Measurements from ENCODE around the gene RPS6KC1.
A peak's percentile ranks its signal among the peaks of the same experiment; 100 is the strongest.
"Not testable (repeated sequence)": the region's sequence is repeated elsewhere in the genome, so short reads cannot be mapped to it uniquely, and the experiment has no call there.

Gene RPS6KC1

DNA sequence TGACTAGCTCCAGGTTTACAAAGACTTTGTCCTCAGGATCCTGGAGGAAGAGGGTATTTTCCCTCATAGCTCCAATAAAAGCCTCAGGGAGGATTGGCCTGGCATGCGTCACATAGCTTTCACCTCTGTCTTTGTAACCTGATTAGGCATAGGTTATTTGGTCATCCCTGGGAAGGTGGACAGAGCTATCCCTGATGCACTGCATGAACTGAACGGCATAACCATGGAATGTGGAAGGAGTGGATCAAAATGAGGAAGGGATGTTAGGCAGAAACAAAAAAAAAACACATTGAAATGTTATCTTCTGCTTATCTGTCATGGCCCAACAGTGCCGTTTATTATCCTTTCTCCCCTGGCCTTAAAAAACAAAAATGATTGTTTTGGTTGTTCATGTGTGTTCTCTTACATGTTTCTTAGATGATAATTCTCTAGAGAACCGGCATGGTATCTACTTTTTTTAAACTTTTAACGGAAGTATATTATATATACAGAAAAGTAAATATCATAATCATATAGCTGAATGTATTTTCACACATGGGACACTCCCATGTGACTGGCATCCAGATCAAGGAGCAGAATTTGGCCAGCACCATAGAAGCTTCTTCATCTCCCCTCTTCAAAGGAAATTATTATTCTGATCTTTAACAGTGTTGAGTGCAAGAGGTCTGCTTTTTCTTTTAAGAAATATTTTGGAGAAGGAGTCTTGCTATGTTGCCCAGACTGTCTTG, 85.3 kb downstream of the RPS6KC1 start:
- FAIRE-seq (no peak), DNase-seq (ENCODE audit: extremely low spot score, insufficient read length, low read depth) (no peak)

- DNase-seq (ENCODE audit: extremely low spot score, insufficient read length, low read depth) (no peak), FAIRE-seq (no peak)
Observed at GRCh38 chr1:213138391-213138790, 87.3 kb downstream of the RPS6KC1 start.

GRCh38 chr1:213138892-213139291, 87.9 kb downstream of the RPS6KC1 start:
- DNase-seq (ENCODE audit: extremely low spot score, insufficient read length, low read depth) (no peak), FAIRE-seq (no peak)

DNA sequence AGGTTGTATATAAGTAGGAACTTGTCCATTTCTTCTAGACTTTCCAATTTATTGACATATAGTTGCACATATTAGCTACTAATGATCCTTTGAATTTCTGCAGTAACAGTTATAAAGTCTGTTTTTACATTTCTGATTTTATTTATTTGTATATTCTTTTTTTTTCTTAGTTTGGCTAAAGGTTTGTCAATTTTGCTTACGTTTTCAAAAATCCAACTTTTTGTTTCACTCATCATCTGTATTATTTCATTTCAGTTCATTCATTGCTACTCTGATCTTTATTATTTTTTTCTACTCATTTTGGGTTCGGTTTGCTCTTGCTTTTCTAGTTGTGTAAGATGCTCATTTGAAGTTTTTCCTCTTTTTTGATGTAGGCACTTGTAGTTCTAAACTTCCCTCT, 97.9 kb downstream of the RPS6KC1 start:
- DNase-seq (ENCODE audit: extremely low spot score, insufficient read length, low read depth), result no peak
- no peak for FAIRE-seq

DNA sequence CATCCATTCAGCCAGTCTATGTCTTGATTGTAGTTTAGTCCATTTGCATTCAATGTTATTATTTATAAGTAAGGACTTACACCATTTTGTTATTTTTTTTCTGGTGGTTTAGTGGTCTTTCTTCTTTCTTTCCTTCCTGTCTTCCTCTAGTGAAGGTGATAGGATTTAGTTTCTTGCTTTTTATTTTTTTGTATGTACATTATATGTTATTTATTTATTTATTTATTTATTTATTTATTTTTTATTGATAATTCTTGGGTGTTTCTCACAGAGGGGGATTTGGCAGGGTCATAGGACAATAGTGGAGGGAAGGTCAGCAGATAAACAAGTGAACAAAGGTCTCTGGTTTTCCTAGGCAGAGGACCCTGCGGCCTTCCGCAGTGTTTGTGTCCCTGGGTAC, 99.0 kb downstream of the RPS6KC1 start:
- FAIRE-seq; DNase-seq (ENCODE audit: extremely low spot score, insufficient read length, low read depth): not testable (repeated sequence)

DNA sequence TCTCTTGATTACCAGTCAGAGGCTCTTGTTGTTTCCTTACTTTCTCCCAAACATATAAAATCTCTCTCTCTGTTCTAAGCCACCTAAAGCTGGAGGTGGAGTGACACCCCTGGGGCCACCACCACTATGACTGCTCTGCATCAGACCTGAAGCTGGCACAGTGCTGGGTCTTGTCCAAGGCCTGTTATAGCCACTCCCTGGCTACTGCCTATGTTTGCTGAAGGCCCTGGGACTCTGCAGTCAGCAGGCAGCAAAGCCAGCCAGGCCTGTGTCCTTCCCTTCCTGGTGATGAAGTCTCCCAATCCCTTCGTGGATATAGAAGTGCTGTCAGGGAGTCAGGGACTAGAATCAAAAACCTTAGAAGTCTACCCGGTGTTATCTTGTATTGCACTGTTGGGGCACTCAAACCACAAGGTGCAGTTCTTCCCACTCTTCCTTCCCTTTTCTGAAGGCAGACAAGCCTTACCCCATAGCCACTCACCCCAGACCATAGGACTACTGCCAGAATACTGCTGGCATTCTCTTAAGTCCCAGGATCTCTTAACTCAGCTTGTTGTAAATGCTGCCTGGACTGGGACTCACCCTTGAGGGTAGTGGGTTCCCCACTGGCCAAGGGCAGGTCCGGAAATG, 103.1 kb downstream of the RPS6KC1 start:
- no peak for FAIRE-seq
- no peak for DNase-seq (ENCODE audit: extremely low spot score, insufficient read length, low read depth)

DNA sequence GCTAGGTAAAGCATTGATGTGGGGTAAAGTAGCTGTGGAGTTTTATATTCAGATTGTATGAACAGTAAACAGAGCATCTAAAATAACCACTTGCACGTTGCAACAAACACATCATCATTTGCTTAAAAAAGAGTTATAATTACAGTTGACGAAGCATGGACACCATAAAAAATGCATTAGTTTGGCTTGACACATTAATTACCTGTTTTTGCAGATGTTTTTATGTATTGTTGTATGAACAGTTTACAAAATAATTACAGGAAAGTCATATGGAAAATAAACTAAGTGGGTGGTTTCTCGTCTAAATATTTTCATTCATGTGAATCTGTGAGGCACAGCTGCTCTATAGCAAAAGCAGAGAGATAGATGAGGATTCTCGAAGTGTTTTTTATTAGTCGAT, 108.3 kb downstream of the RPS6KC1 start:
- no peak for FAIRE-seq

DNA sequence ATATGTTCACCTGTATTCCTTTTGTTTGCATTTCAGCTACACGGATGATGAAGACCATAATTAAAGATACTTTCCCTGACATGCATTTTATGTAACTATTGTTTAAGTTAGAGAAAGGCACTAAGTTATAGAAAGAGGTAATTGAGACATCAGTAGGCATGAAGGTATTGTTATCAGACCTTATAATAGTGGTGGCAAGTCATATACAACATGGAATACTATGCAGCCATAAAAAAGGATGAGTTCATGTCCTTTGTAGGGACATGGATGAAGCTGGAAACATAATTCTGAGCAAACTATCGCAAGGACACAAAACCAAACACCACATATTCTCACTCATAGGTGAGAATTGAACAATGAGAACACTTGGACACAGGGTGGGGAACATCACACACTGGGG, 109.4 kb downstream of the RPS6KC1 start:
- not testable (repeated sequence) for DNase-seq (ENCODE audit: extremely low spot score, insufficient read length, low read depth); FAIRE-seq

More for the DNA sequence above, 108.3 kb downstream of the RPS6KC1 start:
- DNase-seq (ENCODE audit: extremely low spot score, insufficient read length, low read depth), result no peak

GRCh38 chr1:213162338-213162737, 111.3 kb downstream of the RPS6KC1 start:
- DNase-seq (ENCODE audit: extremely low spot score, insufficient read length, low read depth) (no peak), FAIRE-seq (no peak)

- no peak for FAIRE-seq
- no peak for DNase-seq (ENCODE audit: extremely low spot score, insufficient read length, low read depth)
Observed at GRCh38 chr1:213162862-213163261, 111.8 kb downstream of the RPS6KC1 start.

GRCh38 chr1:213163278-213163711, 112.3 kb downstream of the RPS6KC1 start:
- DNase-seq (ENCODE audit: extremely low spot score, insufficient read length, low read depth) (no peak), FAIRE-seq (no peak)

- DNase-seq (ENCODE audit: extremely low spot score, insufficient read length, low read depth) (no peak), FAIRE-seq (no peak)
Observed at GRCh38 chr1:213164561-213164960, 113.5 kb downstream of the RPS6KC1 start.

DNA sequence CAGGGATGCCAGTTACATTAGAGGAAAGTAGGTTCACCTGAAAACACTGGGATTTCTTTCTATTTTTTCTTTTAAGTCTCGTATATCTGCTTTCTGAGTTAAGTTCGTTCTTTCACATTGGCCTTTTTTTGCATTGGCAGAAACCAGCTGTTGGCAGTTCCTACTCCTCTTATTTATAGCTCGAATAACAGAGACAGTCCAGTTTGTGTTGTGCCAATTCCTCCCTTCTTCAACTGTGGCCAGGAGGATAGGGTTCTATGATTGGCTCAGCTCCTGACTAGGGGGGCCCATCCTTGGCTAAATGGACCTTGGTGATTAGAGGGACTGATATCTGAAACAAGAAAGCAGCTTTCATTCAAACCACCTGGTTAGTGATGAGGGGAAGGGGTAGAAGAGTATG, 115.8 kb downstream of the RPS6KC1 start:
- no peak for FAIRE-seq
- no peak for DNase-seq (ENCODE audit: extremely low spot score, insufficient read length, low read depth)

GRCh38 chr1:213171711-213172110, 120.7 kb downstream of the RPS6KC1 start:
- FAIRE-seq, result no peak
- no peak for DNase-seq (ENCODE audit: extremely low spot score, insufficient read length, low read depth)

DNA sequence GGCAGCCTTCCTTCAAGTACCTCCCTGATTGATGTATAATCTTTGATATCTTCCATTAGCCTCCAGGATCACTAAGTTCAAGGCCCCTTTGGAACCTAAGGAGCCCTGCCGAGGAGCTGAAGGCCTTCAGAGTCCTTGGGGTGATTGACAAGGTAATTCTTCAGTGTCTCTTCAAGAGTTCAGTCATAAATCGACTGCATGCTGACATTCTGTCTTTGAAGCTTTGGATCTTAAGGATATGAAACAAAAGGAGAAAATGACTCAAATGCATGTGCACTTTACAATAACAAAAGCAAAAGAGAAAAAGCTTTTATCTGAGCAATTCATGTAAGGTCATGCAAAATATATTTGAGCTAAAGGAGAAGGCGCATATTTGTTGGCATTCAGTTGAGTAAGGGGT, 125.3 kb downstream of the RPS6KC1 start:
- DNase-seq (ENCODE audit: extremely low spot score, insufficient read length, low read depth) (no peak), FAIRE-seq (no peak)

GRCh38 chr1:213179784-213180183, 128.7 kb downstream of the RPS6KC1 start:
- FAIRE-seq (no peak), DNase-seq (ENCODE audit: extremely low spot score, insufficient read length, low read depth) (no peak)

- FAIRE-seq (no peak), DNase-seq (ENCODE audit: extremely low spot score, insufficient read length, low read depth) (no peak)
Observed at GRCh38 chr1:213180833-213181232, 129.8 kb downstream of the RPS6KC1 start.

DNA sequence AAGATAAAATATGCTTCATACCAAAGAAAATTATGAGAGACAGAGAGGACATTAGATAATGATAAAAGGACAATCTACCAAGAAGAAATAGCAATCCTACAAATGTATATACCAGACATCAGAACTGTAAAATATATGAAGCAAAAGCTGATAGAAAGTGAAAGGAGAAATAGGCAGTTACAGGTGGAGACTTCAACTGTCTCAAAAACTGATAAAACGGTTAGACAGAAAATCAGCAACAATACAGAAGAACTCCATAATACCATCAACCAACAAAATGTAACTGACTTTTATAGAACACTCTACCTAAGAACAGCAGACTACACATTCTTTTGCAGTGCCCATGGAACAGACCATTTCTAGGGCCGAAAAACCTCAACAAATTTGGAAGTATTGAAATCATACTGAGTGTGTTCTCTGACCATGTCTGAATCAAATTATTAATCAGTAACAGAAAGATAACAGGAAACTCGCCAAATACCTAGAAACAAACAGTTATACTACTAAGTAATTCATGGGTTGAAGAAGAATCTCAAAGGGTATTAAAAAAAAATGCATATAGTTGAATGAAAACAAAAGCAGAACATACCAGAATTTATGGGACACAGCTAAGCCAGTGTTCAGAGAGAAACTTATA, 132.1 kb downstream of the RPS6KC1 start:
- FAIRE-seq, result peak; percentile 62
- no peak for DNase-seq (ENCODE audit: extremely low spot score, insufficient read length, low read depth)

DNA sequence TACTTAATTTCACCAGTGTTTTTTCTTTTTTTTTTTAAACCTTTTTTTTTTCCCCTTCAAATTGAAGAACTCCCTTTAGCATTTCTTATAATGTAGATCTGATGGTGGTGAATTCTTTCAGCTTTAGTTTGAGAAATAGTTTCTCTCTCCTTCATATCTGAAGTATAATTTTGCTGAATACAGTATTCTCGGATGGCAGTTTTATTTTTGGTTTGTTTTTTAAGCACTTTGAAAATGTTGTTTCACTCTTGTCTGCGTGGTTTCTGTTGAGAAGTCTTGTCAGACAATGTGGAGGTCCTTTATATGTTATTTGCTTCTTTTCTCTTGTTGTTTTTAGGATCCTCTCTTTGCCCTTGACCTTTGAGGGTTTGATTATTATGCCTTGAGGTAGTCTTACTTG, 135.1 kb downstream of the RPS6KC1 start:
- no peak for DNase-seq (ENCODE audit: extremely low spot score, insufficient read length, low read depth)
- FAIRE-seq, result no peak

DNA sequence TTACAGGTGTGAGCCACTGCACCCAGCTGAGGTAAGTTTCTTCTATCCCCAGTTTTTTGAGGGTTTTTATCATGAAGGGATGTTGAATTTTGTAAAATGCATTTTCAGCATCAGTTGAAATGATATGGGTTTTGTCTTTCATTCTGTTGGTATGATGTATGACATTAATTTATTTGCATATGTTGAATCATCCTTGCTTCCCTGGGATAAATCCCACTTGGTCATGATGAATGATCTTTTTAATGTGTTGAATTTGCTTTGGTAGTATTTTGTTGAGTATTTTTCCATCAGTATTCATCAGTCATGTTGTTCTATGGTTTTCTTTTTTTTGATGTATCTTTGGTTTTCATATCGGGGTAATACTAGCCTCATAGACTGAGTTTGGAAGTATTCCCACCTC, 141.0 kb downstream of the RPS6KC1 start:
- no peak for FAIRE-seq

DNA sequence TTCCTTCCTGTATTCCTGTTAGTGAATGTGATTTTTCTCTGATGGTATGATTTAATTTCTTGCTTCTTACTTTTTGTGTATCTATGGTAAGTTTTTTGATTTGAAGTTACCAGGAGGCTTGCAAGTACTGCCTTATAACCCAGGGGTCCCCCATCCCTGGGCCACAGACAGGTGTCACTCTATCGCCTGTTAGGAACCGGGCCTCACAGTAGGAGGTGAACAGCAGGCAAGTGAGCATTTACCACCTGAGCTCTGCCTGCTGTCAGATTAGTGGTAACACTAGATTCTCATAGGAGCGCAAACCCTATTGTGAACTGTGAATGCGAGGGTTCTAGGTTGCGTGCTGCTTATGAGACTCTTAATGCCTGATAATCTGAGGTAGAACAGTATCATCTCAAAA, 143.3 kb downstream of the RPS6KC1 start:
- no peak for DNase-seq (ENCODE audit: extremely low spot score, insufficient read length, low read depth)
- FAIRE-seq, result no peak

More for the DNA sequence above, 141.0 kb downstream of the RPS6KC1 start:
- DNase-seq (ENCODE audit: extremely low spot score, insufficient read length, low read depth), result no peak

All from GM18507 (cell line).